Endothelial cell of umbilical vein (primary cell): ENCODE data around the gene DNAJC18. TPM values are rescaled to one million over a fixed set of nuclear protein-coding genes. Genes with fewer than 3 reads are reported as not detected.

Experiments
- BruUV-seq: library from RNA; stranded (reverse); fragments of 400-500 nt; replicated peaks from 2 replicates; lab custom pipeline; 2021; lab: Mats Ljungman, UMichigan
- CTCF ChIA-PET: fragments of 300-600, 350-600 bp; sonication (Branson Sonifier 250); formaldehyde crosslinking; loops from one replicate; lab custom pipeline; 2021; ENCODE audit warnings: antibody characterized with exemption, inconsistent platforms; lab: Charles Lee
- POLR2A ChIA-PET: fragments of 300-600, 350-600 bp; sonication (Branson Sonifier 250); formaldehyde crosslinking; loops from one replicate; lab custom pipeline; 2021; ENCODE audit warnings: antibody characterized with exemption, inconsistent platforms; lab: Charles Lee
- DNase-seq: peaks from one replicate; pipeline ENCODE4 v3.0.0-alpha.2; 2011; ENCODE audit warnings: low read depth, low spot score
- FAIRE-seq: peaks from 2 replicates; lab custom pipeline; 2011; peaks lifted over from hg19 to GRCh38; lab: Jason Lieb, UNC
- H2AFZ ChIP-seq: 2 replicates; pipeline ENCODE4 v1.6.0; 2012; ENCODE audit warnings: low read depth, low read length, control low read depth, inconsistent platforms
- H3K27ac ChIP-seq: 2 replicates; pipeline ENCODE4 v1.5.1; 2011; ENCODE audit warnings: low read depth, mild to moderate bottlenecking, control low read depth, low read length, moderate library complexity; ENCODE audit not compliant: insufficient read depth
- H3K27me3 ChIP-seq, 2 experiments: 2 replicates each; pipeline versions ENCODE4 v1.6.0 to v1.6.1; 2011; ENCODE audit warnings: low read length in 2 of 2, mixed read lengths in 1 of 2; ENCODE audit not compliant: control insufficient read depth in 2 of 2, insufficient read depth in 2 of 2
- H3K36me3 ChIP-seq, 2 experiments: 2 replicates in 1 of 2; 3 replicates in 1 of 2; pipeline ENCODE4 v1.5.1; 2011; ENCODE audit warnings: low read length in 2 of 2, mild to moderate bottlenecking in 1 of 2, moderate library complexity in 1 of 2; ENCODE audit not compliant: control insufficient read depth in 2 of 2, insufficient read depth in 2 of 2; ENCODE audit errors: extremely low read depth in 1 of 2
- H3K4me1 ChIP-seq: 3 replicates; pipeline ENCODE4 v1.5.1; 2011; ENCODE audit warnings: mild to moderate bottlenecking, low read length; ENCODE audit not compliant: control insufficient read depth, insufficient read depth; ENCODE audit errors: extremely low read depth
- H3K4me2 ChIP-seq: 2 replicates; pipeline ENCODE4 v1.6.1; 2011; ENCODE audit warnings: low read length, control low read depth, mixed read lengths; ENCODE audit not compliant: insufficient read depth
- H3K4me3 ChIP-seq, 3 experiments: fragments of 200-600 bp in 1 of 3; sonication (generic), shearing (Covaris generic) in 1 of 3; replicated peaks in 1 of 3; 2 replicates each; pipeline ENCODE4 v1.5.1; 2011 to 2016; ENCODE audit warnings: control low read depth in 3 of 3, low read length in 3 of 3, mild to moderate bottlenecking in 2 of 3, inconsistent platforms in 1 of 3, low read depth in 1 of 3, moderate library complexity in 1 of 3; ENCODE audit not compliant: insufficient read depth in 1 of 3
- H3K79me2 ChIP-seq: 2 replicates; pipeline ENCODE4 v1.6.0; 2012; ENCODE audit warnings: low read length, inconsistent platforms; ENCODE audit not compliant: control insufficient read depth, insufficient read depth
- H3K9ac ChIP-seq: replicated peaks from 2 replicates; pipeline ENCODE3; 2011; ENCODE audit warnings: low read length, control low read depth; ENCODE audit not compliant: insufficient read depth; ENCODE audit errors: extremely low read depth
- H3K9me1 ChIP-seq: replicated peaks from 3 replicates; pipeline ENCODE4 v1.6.0; 2011; ENCODE audit warnings: mild to moderate bottlenecking, low read length; ENCODE audit not compliant: control insufficient read depth, insufficient read depth; ENCODE audit errors: extremely low read depth
- H3K9me3 ChIP-seq: replicated peaks from 2 replicates; pipeline ENCODE4 v1.5.1; 2012; ENCODE audit warnings: low read length, inconsistent platforms; ENCODE audit not compliant: control insufficient read depth, insufficient read depth
- H4K20me1 ChIP-seq: replicated peaks from 2 replicates; pipeline ENCODE3; 2011; ENCODE audit warnings: mild to moderate bottlenecking, low read length; ENCODE audit not compliant: control insufficient read depth, insufficient read depth; ENCODE audit errors: extremely low read depth
- EZH2 ChIP-seq: IDR thresholded peaks from 2 replicates; pipeline ENCODE4 v1.6.1; 2012; ENCODE audit warnings: borderline replicate concordance, low read depth, mild to moderate bottlenecking, moderate library complexity, low read length, inconsistent platforms; ENCODE audit not compliant: severe bottlenecking
- FOS ChIP-seq: IDR thresholded peaks from 2 replicates; pipeline ENCODE4 v1.6.1; 2011; ENCODE audit warnings: mild to moderate bottlenecking, low read length, moderate library complexity, borderline replicate concordance; ENCODE audit not compliant: insufficient read depth
- GATA2 ChIP-seq: IDR thresholded peaks from 2 replicates; pipeline ENCODE4 v1.7.0; 2011; ENCODE audit warnings: low read depth, mild to moderate bottlenecking, moderate library complexity, mixed read lengths, low read length; ENCODE audit not compliant: insufficient read length, insufficient read depth
- JUN ChIP-seq: IDR thresholded peaks from 2 replicates; pipeline ENCODE4 v1.6.1; 2011; ENCODE audit warnings: borderline replicate concordance, low read depth; ENCODE audit not compliant: insufficient read length, insufficient read depth
- MYC ChIP-seq: IDR thresholded peaks from one replicate; pipeline ENCODE4 v1.6.1; 2011; ENCODE audit warnings: mild to moderate bottlenecking, low read depth, low read length
- POLR2A ChIP-seq: IDR thresholded peaks from 2 replicates; pipeline ENCODE4 v1.6.1; 2012; ENCODE audit warnings: low read depth, mild to moderate bottlenecking, control low read depth, low read length
- POLR2AphosphoS5 ChIP-seq: IDR thresholded peaks from 2 replicates; pipeline ENCODE4 v1.6.1; 2012; ENCODE audit warnings: low read depth, mild to moderate bottlenecking, control low read depth, low read length, moderate library complexity; ENCODE audit not compliant: insufficient read depth
- dilution Hi-C: fragments of 300-500 bp; cut with MboI; formaldehyde crosslinking; loops from one replicate; pipeline ENCODE4 v1.15.0; 2019; ENCODE audit warnings: low sequenced_read_pairs; ENCODE audit not compliant: extremely low pct_ligation_motif_present
- intact Hi-C: fragments of 100-400 bp; cut with micrococcal nuclease; formaldehyde crosslinking; loops from one replicate; pipeline ENCODE4 v1.10.0; 2022
- polyA plus RNA-seq, 4 experiments: library from polyadenylated mRNA; depleted of rRNA in 3 of 4; stranded (reverse) in 3 of 4; unstranded in 1 of 4; fragments of >200 nt; gene quantifications; 2 replicates each; pipeline versions ENCODE4 v1.2.1 to v1.2.3, GENCODE V29; 2011 to 2012; ENCODE audit warnings: missing spikeins in 1 of 4
- total RNA-seq: library from RNA; stranded (reverse); gene quantifications from 2 replicates; pipeline ENCODE4 v1.2.3, GENCODE V29; 2021
- TF ChIP-seq, protein P1 (sequence below), 2 donors: IDR thresholded peaks; 1 replicate in 1 of 2; 2 replicates in 1 of 2; pipeline ENCODE4 v1.5.1; 2011; ENCODE audit warnings: low read length in 2 of 2, mild to moderate bottlenecking in 2 of 2, moderate library complexity in 2 of 2, control low read depth in 1 of 2, inconsistent platforms in 1 of 2, low read depth in 1 of 2; ENCODE audit not compliant: insufficient read depth in 1 of 2; ENCODE audit errors: extremely low read depth in 1 of 2
- TF ChIP-seq, protein P2 (sequence below): IDR thresholded peaks from 2 replicates; pipeline ENCODE4 v1.6.1; 2011; ENCODE audit not compliant: insufficient read depth, insufficient read length

DNAJC18 gene
- total and polyA plus RNA-seq, 2 donors (not counting 3 experiments of a cell fraction or from before 2014, with no cell fraction given), result 23.2 to 52.6 TPM

DNA sequence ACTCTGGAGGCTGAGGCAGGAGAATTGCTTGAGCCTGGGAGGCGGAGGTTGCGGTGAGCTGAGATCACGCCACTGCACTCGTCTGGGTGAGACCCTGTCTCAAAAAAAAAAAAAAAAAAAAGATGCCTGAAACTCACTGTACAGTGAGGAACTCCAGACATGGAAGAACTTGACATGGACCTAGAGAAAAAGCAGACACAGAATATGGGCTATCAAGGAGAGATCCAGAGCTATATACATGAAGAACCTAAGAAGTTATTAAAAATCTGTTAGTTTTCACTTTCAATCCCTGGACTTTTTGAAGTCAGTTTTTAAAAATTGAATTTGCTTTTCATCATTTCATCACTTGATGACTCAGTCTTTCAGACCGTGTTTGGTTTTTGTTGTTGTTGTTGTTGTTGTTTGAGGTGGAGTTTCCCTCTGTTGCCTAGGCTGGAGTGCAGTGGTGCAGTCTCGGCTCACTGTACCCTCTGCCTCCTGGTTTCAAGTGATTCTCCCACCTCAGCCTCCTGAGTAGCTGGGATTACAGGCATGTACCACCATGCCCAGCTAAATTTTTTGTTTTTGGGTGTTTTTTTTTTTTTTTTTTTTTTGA, 77.4 kb downstream of the DNAJC18 start:
- Histone ChIP-seq H2AFZ (no peak overlapping the region), H3K9me1 (no peaks in the 10 kb centered on the region), H3K4me2 (no peak overlapping the region), H3K27me3 (no peaks in the 10 kb centered on the region), H3K27ac (no peak overlapping the region), H3K9me3 (no peaks in the 10 kb centered on the region), H3K79me2 (peaks cover 32% of the 10 kb centered on the region), H3K36me3 (peaks cover 3 to 14% of the 10 kb centered on the region in 2 experiments), H4K20me1 (peaks cover 9% of the 10 kb centered on the region), H3K9ac (no peak overlapping the region), H3K4me3 (no peak overlapping the region), H3K4me1 (no peaks in the 10 kb centered on the region)
- ChIA-PET CTCF (interaction anchor here (1.2 kb wide), 1 partner anchor 20 kb away, joined by 5 read pairs; the partner anchor contains the start of gene PAIP2), POLR2A (interaction anchor here (0.6 kb wide), 1 partner anchor 10 kb away, joined by 5 read pairs; no protein-coding TSS in a partner anchor)
- TF ChIP-seq FOS (no peak), GATA2 (no peak), JUN (no peak), EZH2 (no peak), POLR2A (no peak), MYC (no peak), POLR2AphosphoS5 (no peak)
- TF ChIP-seq, protein P1, sequence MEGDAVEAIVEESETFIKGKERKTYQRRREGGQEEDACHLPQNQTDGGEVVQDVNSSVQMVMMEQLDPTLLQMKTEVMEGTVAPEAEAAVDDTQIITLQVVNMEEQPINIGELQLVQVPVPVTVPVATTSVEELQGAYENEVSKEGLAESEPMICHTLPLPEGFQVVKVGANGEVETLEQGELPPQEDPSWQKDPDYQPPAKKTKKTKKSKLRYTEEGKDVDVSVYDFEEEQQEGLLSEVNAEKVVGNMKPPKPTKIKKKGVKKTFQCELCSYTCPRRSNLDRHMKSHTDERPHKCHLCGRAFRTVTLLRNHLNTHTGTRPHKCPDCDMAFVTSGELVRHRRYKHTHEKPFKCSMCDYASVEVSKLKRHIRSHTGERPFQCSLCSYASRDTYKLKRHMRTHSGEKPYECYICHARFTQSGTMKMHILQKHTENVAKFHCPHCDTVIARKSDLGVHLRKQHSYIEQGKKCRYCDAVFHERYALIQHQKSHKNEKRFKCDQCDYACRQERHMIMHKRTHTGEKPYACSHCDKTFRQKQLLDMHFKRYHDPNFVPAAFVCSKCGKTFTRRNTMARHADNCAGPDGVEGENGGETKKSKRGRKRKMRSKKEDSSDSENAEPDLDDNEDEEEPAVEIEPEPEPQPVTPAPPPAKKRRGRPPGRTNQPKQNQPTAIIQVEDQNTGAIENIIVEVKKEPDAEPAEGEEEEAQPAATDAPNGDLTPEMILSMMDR (IDR thresholded peaks at IDR 0.05; ENCODE audit: extremely low read depth in 1 of 2, insufficient read depth in 1 of 2, low read depth in 1 of 2, low read length in 2 of 2), result no peak
- TF ChIP-seq, protein P2, sequence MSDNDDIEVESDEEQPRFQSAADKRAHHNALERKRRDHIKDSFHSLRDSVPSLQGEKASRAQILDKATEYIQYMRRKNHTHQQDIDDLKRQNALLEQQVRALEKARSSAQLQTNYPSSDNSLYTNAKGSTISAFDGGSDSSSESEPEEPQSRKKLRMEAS, result no peak
- dilution Hi-C loops, result no loop called here
- no peak for DNase-seq
- BruUV-seq, result no TSS peak
- FAIRE-seq, result no peak
- intact Hi-C loops, result no loop called here
